Glutamatergic neuron (in vitro differentiated cells): ENCODE data around the gene KIAA1217. TPM values are rescaled to one million over a fixed set of nuclear protein-coding genes. Genes with fewer than 3 reads are reported as not detected.
"Not testable (repeated sequence)": the region's sequence is repeated elsewhere in the genome, so short reads cannot be mapped to it uniquely, and the experiment has no call there.

Experiments
- DNase-seq: peaks from one replicate; pipeline ENCODE4 v3.0.0; 2022
- H3K27ac Mint-ChIP-seq: one replicate; pipeline ENCODE4 v1.8.0; 2020; ENCODE audit warnings: mild to moderate bottlenecking, mixed read lengths, inconsistent platforms; ENCODE audit not compliant: unreplicated experiment
- H3K27me3 Mint-ChIP-seq: one replicate; pipeline ENCODE4 v1.8.0; 2020; ENCODE audit warnings: mild to moderate bottlenecking, moderate library complexity, mixed read lengths, inconsistent platforms; ENCODE audit not compliant: unreplicated experiment
- H3K36me3 Mint-ChIP-seq: one replicate; pipeline ENCODE4 v1.8.0; 2020; ENCODE audit warnings: mild to moderate bottlenecking, mixed read lengths, inconsistent platforms; ENCODE audit not compliant: unreplicated experiment
- H3K4me1 Mint-ChIP-seq: one replicate; pipeline ENCODE4 v1.8.0; 2020; ENCODE audit warnings: mild to moderate bottlenecking, low read depth, mixed read lengths, inconsistent platforms; ENCODE audit not compliant: unreplicated experiment
- H3K4me3 Mint-ChIP-seq: one replicate; pipeline ENCODE4 v1.8.0; 2020; ENCODE audit warnings: mild to moderate bottlenecking, mixed read lengths, inconsistent platforms; ENCODE audit not compliant: unreplicated experiment
- H3K9me3 Mint-ChIP-seq: one replicate; pipeline ENCODE4 v1.8.0; 2020; ENCODE audit warnings: mild to moderate bottlenecking, moderate library complexity, mixed read lengths, inconsistent platforms; ENCODE audit not compliant: unreplicated experiment
- total RNA-seq: library from RNA; stranded (reverse); fragmentation: NEBNext Ultra II Directional; extraction: Animal tissue kit (Norgen Biotek cat#: 25700); gene quantifications from one replicate; pipeline ENCODE4 v1.2.1, GENCODE V29; 2021; ENCODE audit not compliant: unreplicated experiment
- TF ChIP-seq, protein P1 (sequence below): fragments of 200-600 bp; sonication (generic); IDR thresholded peaks from one replicate; pipeline ENCODE4 v1.5.0; 2021; ENCODE audit not compliant: partially characterized antibody, unreplicated experiment

The KIAA1217 gene
- total RNA-seq, 1 donor from 2014 or later: 4.4 TPM

DNA sequence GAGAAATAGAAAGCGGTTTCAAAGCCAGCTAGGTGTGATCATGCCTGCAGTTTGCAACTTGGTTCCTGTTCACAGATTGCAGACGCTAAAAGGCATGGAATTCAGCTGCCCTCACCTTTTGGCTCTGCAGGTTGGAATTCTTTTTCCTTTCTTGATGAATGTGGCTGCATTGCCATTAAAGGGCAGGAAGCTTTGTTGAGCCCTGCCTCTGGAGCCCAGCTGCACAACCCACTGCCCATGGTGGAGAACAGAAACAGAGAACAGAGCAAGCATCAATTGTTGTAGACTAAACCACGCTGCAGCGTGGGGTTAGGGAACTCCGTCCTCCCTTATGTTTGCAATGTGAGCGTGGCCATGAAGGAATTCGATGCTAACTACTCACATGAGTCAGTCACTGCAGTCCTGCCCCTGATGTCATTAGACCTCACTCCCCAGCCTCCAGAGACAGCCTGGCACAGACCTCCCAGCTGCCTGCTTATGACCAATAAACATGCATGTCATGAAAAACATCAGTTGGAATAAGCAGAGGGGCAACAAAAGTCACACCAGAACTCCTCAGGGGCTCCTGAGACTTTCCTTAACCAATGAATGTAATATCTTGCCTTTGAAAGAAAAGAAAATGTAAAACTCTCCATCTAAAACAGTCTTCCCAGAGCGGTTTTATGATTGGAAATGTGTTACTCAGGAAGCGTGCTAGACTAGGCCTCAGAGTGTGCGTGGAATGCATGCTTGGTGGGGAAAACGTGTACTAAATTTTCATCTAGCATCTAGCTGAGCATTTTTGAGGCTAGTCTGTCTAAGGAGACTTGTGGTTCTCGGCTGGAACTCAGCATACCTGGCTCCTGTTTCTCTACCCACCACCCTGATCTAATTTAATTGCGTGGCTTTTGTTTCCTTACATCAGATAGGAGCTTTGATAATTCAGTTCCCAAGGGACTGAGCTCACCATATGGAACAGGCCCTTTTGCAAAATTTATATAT, 232.2 kb downstream of the KIAA1217 start:
- peak; percentile 47 for DNase-seq
- Mint-ChIP-seq H3K27ac (peak overlapping the region; percentile 62), H3K4me3 (no peak overlapping the region), H3K27me3 (peaks cover 1% of the 10 kb centered on the region), H3K4me1 (peaks cover 20% of the 10 kb centered on the region), H3K9me3 (no peaks in the 10 kb centered on the region), H3K36me3 (no peaks in the 10 kb centered on the region)
- TF ChIP-seq, protein P1, sequence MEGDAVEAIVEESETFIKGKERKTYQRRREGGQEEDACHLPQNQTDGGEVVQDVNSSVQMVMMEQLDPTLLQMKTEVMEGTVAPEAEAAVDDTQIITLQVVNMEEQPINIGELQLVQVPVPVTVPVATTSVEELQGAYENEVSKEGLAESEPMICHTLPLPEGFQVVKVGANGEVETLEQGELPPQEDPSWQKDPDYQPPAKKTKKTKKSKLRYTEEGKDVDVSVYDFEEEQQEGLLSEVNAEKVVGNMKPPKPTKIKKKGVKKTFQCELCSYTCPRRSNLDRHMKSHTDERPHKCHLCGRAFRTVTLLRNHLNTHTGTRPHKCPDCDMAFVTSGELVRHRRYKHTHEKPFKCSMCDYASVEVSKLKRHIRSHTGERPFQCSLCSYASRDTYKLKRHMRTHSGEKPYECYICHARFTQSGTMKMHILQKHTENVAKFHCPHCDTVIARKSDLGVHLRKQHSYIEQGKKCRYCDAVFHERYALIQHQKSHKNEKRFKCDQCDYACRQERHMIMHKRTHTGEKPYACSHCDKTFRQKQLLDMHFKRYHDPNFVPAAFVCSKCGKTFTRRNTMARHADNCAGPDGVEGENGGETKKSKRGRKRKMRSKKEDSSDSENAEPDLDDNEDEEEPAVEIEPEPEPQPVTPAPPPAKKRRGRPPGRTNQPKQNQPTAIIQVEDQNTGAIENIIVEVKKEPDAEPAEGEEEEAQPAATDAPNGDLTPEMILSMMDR: no peak

DNA sequence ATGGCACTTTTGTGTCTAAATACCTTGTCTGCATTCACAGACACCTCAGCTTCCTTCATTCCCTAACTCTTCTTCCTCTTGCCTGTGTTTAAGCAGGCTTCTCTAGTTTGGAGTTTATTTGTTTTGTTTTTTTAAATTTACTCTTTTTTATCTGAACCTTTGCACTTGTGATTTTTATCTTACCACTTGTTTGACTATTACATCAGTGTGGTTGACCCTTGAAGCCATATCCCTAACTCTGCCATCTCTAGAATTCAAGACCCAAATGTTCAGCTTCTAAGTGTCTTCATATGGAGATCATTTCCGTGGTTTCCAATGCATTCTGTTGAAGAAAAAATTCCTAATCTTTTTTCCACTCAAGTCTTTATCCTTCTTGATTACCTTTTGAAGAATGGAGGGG, 233.3 kb downstream of the KIAA1217 start:
- TF ChIP-seq, protein P1: no peak
- no peaks in the 10 kb centered on the region for H3K36me3 Mint-ChIP-seq
- H3K9me3 Mint-ChIP-seq: peaks cover 2% of the 10 kb centered on the region
- peaks cover 20% of the 10 kb centered on the region for H3K4me1 Mint-ChIP-seq
- DNase-seq: no peak
- H3K4me3 Mint-ChIP-seq: no peak overlapping the region
- H3K27ac Mint-ChIP-seq: peak overlapping the region; percentile 12
- peaks cover 1% of the 10 kb centered on the region for H3K27me3 Mint-ChIP-seq

DNA sequence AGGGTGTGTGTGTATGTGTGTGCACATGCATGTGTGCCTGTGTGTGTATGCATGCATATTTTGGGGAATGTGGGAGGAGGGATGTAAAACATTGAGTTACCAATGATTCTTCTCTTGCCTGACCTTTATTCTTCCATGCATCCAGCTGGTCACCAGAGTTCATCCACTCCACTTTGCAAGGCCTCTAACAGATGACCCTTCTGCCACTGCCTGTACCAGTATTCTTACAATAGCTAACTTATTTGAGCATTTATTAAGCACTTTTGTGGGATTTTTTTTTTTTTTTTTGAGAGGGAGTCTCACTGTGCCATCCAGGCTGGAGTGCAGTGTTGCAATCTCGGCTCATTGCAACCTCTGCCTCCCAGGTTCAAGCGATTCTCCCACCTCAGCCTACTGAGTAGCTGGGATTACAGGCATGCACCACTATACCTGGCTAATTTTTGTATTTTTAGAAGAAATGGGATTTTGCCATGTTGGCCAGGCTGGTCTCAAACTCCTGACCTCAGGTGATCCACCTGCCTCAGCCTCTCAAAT, 233.8 kb downstream of the KIAA1217 start:
- not testable (repeated sequence) for H3K4me3 Mint-ChIP-seq, H3K27me3 Mint-ChIP-seq, H3K27ac Mint-ChIP-seq, H3K36me3 Mint-ChIP-seq, H3K9me3 Mint-ChIP-seq, DNase-seq
- peaks cover 20% of the 10 kb centered on the region for H3K4me1 Mint-ChIP-seq

DNA sequence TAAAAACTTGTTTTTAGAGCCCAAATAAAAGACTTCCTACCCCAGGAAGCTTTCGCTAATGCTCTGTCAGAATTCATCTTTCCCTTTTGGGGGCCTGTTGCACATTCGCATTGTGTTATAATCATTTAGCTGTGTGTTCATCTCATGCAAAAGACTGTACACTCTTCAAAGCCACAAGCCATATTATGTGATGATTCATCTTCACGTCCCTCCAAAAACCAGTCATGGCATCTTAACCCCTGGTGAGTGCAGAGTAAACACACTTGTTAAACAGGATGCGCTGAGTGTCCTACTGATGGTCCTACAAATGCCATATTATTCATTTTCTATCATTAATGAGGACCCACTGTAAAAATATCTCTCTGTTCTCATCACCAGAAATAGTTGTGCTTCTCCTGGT, 235.4 kb downstream of the KIAA1217 start:
- Mint-ChIP-seq H3K4me3 (no peak overlapping the region), H3K36me3 (no peaks in the 10 kb centered on the region), H3K27me3 (peaks cover 1% of the 10 kb centered on the region), H3K9me3 (peaks cover 2% of the 10 kb centered on the region), H3K4me1 (peaks cover 20% of the 10 kb centered on the region), H3K27ac (no peak overlapping the region)
- no peak for DNase-seq
- TF ChIP-seq, protein P1: no peak

DNA sequence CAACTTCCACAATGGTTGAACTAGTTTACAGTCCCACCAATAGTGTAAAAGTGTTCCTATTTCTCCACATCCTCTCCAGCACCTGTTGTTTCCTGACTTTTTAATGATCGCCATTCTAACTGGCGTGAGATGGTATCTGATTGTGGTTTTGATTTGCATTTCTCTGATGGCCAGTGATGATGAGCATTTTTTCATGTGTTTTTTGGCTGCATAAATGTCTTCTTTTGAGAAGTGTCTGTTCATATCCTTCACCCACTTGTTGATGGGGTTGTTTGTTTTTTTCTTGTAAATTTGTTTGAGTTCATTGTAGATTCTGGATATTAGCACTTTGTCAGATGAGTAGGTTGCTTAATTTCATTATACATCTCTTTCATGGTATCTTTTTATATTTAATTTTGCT, 237.0 kb downstream of the KIAA1217 start:
- H3K9me3 Mint-ChIP-seq, H3K36me3 Mint-ChIP-seq, H3K4me3 Mint-ChIP-seq, H3K27ac Mint-ChIP-seq, H3K27me3 Mint-ChIP-seq, DNase-seq: not testable (repeated sequence)
- H3K4me1 Mint-ChIP-seq: peaks cover 20% of the 10 kb centered on the region

DNA sequence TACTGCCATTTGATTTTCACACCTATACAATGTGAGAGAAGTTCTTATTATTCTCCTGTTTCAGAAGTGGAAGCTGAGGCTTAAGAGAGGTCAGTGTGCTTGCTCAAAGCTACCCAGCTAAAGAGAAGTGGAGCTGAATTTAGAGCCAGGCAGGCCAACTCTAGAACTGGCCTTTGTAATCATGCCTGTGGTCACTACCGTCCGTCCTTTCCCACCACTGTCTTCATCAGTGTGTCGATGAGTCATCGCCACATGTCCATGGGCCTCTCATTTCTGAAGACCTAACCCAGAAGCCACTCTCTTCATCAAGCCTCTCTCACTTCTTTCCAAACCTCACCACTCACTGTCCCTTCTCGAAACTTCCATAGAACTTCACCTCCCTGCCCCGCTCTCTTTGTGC, 237.8 kb downstream of the KIAA1217 start:
- Mint-ChIP-seq H3K9me3 (peaks cover 2% of the 10 kb centered on the region), H3K27ac (no peak overlapping the region), H3K36me3 (no peaks in the 10 kb centered on the region), H3K4me3 (no peak overlapping the region), H3K27me3 (no peaks in the 10 kb centered on the region), H3K4me1 (peaks cover 16% of the 10 kb centered on the region)
- DNase-seq: no peak
- TF ChIP-seq, protein P1: no peak
